Erythroblast (primary cell): ENCODE results near the gene USP2.
A peak's percentile ranks its signal among the peaks of the same experiment; 100 is the strongest.
"Not testable (repeated sequence)": the region's sequence is repeated elsewhere in the genome, so short reads cannot be mapped to it uniquely, and the experiment has no call there.

Source experiments
- DNase-seq, 2 experiments: peaks; one replicate each; lab custom pipeline; 2025; lab: John Stamatoyannopoulos, UW
- GATA1 ChIP-seq: IDR thresholded peaks from 2 replicates; pipeline ENCODE4 v1.6.1; 2011; ENCODE audit warnings: low read depth, mild to moderate bottlenecking, control low read depth, low read length, moderate library complexity
- POLR2A ChIP-seq: IDR thresholded peaks from 2 replicates; pipeline ENCODE4 v1.6.1; 2011; ENCODE audit warnings: mild to moderate bottlenecking, low read length

Gene USP2

DNA sequence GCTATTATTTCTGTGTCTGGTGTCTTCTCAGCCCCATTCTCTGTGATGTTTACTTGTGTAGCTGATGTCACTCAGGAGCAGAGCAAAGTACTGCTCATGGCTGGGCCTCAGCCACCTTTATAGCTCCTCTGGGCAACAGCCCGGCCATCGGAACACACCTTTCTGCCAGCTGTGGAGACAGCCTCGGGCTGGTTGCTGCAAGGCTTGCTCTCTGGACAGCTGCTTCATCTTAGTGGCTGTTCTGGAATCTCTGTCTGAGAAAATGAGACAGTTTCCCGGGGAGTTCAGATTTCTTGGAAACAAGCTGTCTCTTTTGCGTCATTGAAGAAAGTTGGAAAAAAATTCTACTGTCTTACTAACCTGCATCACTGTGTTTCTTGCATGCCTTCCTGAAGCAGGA, 21.5 kb upstream of the USP2 start:
- DNase-seq = no peak
- TF ChIP-seq POLR2A (no peak), GATA1 (no peak)

DNA sequence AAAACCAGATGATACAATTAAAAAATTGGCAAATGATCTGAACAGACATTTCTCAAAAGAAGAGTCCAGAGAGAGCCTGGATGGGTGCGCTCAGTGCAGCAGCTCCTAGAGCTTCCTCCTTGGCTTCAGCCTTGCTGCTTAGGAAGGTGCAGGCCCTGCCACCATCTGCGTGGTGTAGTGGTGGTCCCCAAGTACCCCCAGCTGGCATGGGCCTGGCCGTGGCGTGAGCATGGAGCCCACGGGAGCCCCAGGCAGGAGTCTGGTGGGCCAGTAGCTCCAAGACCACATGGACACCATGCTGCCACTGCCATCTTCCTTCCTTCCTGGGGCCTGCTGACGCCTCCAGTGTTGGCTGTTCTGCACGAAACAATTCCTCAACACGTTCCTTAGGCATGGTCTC, 21.0 kb upstream of the USP2 start:
- TF ChIP-seq GATA1 = no peak
- TF ChIP-seq POLR2A = no peak
- no peak for DNase-seq

DNA sequence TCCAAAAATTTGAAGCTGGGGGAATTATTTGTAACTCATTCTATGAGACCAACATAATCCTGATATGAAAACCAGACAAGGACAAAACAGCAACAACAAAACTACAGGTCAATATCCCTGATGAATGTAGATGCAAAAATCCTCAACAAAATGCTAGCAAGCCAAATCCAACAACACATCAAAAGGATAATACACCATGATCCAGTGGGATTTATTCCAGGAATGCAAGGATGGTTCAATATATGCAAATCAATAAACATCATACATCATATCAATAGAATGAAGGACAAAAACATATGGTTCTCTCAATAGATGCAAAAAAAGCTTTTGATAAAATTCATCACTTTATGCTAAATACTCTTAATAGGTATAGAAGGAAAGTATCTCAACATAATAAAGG, 19.4 kb upstream of the USP2 start:
- DNase-seq = no peak
- TF ChIP-seq GATA1 (no peak), POLR2A (no peak)

DNA sequence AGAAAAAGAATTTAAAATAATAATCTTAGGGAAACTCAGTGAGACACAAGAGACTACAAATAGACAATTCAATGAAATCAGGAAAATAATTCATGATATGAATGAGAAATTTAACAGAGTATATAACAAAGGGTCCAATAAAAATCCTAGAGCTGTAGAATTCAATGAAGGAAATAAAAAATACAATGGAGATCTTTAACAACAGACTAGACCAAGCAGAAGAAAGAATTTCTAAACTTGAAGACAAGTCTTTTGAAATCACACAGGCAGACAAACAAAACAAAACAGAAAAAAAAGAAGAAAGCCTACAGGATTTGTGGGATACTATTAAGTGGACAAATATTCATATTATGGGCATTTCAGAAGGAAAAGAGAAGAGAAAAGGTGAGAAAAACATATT, 16.2 kb upstream of the USP2 start:
- TF ChIP-seq POLR2A (no peak), GATA1 (no peak)
- no peak for DNase-seq

DNA sequence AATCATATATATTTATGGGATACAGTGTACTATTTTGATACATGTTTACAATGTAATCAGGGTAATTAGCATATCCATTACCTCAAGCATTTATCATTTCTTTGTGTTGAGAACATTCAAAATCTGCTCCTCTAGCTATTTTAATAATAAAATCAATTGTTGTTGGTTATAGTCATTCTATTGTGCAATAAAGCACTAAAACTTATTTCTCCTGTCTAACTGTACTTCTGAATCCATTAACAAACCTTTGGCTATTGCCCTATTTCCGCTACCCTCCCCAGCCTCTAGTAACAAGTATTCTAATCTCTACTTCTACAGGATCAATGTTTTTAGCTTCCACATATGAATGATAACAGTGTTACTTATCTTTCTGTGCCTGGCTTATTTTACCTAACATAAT, 15.3 kb upstream of the USP2 start:
- TF ChIP-seq POLR2A (no peak), GATA1 (no peak)
- no peak for DNase-seq

DNA sequence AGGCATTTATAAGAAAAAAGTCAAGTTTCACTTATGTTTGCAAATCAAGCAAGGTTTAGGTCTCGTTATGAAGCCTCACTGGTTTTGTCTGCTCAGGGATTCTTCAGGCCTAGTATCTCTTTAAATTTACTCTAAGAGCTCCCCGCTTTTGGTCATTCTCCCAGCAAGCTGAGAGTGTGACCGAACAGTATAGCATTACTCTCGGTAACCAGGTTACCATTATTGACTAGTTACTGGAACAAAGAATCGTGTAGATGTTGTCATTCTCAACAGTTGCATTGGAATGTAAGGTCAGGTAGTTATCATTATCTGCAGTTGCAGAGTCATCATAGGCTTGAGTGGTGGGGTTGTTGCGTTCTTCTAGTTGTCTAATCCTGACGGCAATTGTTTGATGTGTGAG, 9.8 kb upstream of the USP2 start:
- DNase-seq = no peak
- TF ChIP-seq POLR2A = no peak
- TF ChIP-seq GATA1 = no peak

DNA sequence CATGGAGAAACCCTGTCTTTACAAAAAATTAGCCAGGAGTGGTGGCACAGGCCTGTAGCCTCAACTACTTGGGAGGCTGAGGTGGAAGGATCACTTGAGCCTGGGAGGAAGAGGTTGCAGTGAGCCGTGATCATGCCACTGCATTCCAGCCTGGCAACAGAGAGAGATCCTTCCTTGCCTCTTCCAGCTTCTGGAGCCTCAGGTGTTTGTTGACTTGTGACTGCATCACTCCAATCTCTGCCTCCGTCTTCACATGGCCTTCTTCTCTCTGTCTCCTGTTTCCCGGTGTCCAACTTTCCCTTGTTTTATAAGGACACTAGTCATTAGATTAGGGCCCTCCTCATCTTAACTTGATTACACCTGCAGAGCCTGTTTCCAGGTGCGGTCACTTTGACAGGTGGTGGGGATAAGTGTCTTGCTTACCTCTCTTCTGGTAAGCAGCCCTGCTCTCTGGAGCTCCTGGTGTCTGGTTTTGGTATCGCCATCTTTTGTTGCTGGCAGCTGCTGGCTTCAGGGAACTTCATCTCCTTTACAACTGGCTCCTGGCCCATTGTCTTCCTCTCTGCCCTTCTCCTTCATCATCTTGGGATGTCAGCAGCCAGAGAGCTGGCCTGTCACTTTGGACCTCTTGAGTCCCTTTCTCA, 8.2 kb upstream of the USP2 start:
- DNase-seq = peak in 1 of 2 experiments; percentile 23
- TF ChIP-seq GATA1 (no peak), POLR2A (no peak)

DNA sequence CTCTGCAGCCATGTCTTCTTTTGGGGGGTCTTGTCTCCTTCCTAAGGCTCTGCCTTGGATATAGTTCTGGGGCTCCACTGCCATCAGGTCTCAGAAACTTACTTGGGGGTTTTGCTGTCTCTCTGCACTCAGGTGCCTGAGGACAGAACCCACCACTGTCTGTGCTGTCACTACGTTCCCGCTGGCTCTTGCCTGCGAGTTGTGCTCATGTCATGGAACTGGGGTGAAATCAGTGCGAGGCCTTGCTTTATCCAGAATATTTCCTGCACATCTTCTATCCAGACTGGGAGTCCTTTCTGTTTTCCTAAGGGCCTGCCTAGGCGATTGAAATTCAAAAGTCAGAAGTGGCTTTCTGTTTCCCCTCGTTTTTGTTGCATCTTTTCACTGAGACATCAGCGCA, 6.6 kb upstream of the USP2 start:
- TF ChIP-seq POLR2A = no peak
- TF ChIP-seq GATA1 = no peak
- DNase-seq = no peak

DNA sequence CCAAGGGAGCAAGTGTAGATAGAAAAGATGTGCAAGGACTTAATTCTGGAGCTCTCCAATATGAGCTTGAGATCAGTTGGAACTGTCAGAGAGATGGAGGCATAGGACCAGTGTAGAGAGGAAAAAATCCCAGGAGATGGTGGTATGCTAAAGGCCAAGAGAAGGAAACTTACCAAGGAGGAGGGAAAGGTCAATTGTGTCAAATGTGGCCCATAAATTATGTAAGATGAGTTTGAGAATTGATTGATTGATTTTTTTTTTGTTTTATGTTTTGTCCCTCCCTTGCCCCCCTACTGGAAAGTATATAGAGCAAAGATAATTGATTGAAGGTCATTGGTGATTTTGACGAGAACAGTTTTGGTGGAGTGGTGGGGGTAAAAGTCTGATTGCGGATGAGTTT, 2.8 kb upstream of the USP2 start:
- TF ChIP-seq POLR2A = no peak
- TF ChIP-seq GATA1 = no peak
- DNase-seq = no peak

DNA sequence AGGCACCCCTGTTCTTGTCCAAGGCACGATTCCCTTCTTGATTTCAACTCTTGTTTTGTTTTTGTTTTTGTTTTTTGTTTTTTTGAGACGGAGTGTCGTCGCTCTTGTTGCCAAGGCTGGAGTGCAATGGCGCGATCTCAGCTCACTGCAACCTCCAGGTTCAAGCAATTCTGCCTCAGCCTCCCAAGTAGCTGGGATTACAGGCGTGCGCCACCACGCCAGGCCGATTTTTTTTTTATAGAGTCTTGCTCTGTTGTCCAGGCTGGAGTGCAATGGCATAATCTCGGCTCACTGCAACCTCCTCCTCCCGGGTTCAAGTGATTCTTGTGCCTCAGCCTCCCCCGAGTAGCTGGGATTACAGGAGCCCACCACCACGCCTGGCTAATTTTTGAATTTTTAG, 1.0 kb upstream of the USP2 start:
- DNase-seq = not testable (repeated sequence)

DNA sequence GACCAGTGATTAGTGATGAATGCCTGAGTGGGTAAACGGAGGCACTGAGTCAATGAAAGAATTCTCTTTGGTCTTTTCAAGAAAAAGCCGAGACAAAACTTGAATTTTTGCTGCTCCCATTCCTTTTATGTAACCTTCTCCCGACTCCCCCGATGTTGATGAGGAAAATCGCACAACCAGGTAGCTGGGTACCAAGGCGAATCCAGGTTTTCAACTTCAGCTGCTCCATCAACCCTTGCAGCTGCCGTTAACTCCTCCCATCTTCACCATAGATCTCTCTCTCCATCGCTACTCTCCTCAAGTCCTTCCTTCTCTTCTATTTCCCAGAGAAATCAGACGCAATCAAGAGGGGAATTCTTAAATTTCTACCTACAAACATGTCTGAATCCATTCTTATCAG, 611 bp upstream of the USP2 start:
- no peak for DNase-seq
- TF ChIP-seq GATA1 (no peak), POLR2A (no peak)

DNA sequence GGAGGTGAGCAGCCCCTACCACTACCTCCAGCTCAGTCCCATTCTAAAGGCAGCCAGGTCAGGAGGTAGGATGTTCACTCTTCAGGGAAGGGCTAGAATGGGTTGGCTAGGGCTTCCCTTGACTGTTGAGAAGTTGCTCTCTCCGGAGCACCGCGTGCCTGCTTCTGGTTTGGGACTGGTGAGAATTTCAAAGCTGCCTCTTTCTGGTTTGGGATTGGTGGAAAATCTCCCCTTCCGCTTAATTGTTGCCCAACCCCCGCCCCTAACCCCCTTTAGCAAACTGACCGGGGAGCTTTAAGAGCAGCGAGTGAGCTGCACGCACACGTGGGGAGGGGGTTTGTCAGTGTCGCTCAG, 686 bp downstream of the USP2 start:
- DNase-seq = no peak
- TF ChIP-seq POLR2A (no peak), GATA1 (no peak)

DNA sequence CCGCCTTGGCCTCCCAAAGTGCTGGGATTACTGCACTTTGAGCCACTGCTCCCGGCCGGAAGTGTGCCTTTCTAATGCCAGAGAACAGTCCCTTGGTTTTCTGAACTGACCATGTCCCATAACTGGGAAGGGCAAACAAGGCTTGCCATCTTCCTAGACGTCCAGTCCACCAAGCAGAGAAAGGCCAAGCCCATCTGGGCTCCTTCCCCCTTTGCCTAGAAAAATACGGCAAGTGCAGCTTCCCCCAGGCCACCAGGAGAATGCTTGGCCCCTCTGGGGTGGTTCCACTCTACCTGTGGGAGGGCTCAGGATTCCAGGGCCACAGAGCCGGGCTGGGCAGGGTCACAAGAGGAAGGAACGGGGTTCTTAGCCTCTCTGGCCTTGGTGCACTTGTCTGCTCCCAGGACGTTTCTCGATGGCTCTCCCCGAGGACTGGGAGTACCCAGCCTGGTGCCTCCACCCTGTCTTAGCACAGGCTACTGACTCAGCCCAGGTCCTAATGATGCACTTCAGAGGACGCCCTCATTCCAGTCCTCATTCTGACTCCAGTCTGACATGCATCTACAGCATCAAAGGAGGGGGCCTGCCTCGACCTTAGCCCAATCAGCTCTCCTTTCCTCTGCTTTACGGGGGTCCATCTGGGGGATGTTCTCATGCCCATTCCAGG, 1.2 kb downstream of the USP2 start:
- no peak for TF ChIP-seq GATA1
- no peak for TF ChIP-seq POLR2A
- DNase-seq = no peak

DNA sequence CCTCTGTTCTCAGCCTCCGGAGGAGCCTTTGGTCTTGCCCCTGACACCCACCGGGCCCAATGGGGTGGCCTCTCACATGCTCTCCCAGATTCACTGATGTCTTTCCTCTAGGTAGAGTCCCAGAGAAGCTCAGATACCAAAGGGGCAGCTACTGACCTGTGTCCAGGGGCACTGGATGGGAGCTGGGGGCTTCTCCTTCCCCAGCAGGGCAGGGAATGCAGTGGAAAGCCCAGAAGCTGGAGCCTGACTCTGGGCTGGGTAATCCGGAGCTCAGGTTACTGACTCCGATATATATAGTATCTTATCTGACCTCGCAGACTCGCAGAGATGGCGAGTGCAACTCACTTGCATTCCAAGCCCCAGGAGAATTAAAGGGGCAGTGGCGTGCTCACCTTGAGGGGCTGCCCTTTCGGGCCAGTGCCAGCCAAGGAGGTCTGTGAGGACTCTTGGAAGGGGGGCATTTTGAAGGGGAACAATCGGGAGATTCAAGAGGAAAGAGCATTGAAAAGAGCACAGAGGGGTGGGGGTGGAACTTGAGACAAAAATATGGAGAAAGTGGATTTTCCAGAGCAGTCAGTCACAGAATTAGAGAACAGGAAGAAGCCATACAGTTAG, 2.5 kb downstream of the USP2 start:
- no peak for TF ChIP-seq GATA1
- TF ChIP-seq POLR2A = no peak
- DNase-seq = no peak
